Ishikawa (cell line): ENCODE data around the gene S100A7.

Experiments
- CEBPB ChIP-seq: IDR thresholded peaks from 2 replicates; pipeline ENCODE4 v1.6.1; 2012
- CREB1 ChIP-seq: IDR thresholded peaks from 2 replicates; pipeline ENCODE4 v1.6.1; 2012; ENCODE audit warnings: low read depth
- EGR1 ChIP-seq: IDR thresholded peaks from 2 replicates; pipeline ENCODE4 v1.6.1; 2012
- EP300 ChIP-seq: IDR thresholded peaks from 2 replicates; pipeline ENCODE4 v1.6.1; 2012; ENCODE audit warnings: borderline replicate concordance
- FOXM1 ChIP-seq: IDR thresholded peaks from 2 replicates; pipeline ENCODE4 v1.6.1; 2012; ENCODE audit warnings: low read depth, borderline replicate concordance
- MAX ChIP-seq: IDR thresholded peaks from 2 replicates; pipeline ENCODE4 v1.6.1; 2012
- NFIC ChIP-seq: IDR thresholded peaks from 2 replicates; pipeline ENCODE4 v1.6.1; 2012
- RAD21 ChIP-seq: IDR thresholded peaks from 2 replicates; pipeline ENCODE4 v1.6.1; 2012; ENCODE audit warnings: low read depth
- REST ChIP-seq: IDR thresholded peaks from 2 replicates; pipeline ENCODE4 v1.6.1; 2012; ENCODE audit warnings: low read depth, mild to moderate bottlenecking
- TAF1 ChIP-seq: IDR thresholded peaks from 2 replicates; pipeline ENCODE4 v1.6.1; 2012; ENCODE audit warnings: low read depth, mild to moderate bottlenecking
- TCF12 ChIP-seq: IDR thresholded peaks from 2 replicates; pipeline ENCODE4 v1.6.1; 2012; ENCODE audit warnings: low read depth
- TEAD4 ChIP-seq: IDR thresholded peaks from 2 replicates; pipeline ENCODE4 v1.6.1; 2012
- USF1 ChIP-seq: IDR thresholded peaks from 2 replicates; pipeline ENCODE4 v1.6.1; 2012
- YY1 ChIP-seq: IDR thresholded peaks from 2 replicates; pipeline ENCODE4 v1.6.1; 2012; ENCODE audit warnings: low read depth
- ZBTB7A ChIP-seq: IDR thresholded peaks from 2 replicates; pipeline ENCODE4 v1.6.1; 2012; ENCODE audit warnings: low read depth

S100A7 gene

GRCh38 chr1:153487707-153488106, 27.3 kb upstream of the S100A7 start:
- no peak for TF ChIP-seq NFIC
- TF ChIP-seq ZBTB7A = no peak
- TF ChIP-seq FOXM1 = no peak
- TF ChIP-seq EGR1 = no peak
- TF ChIP-seq TAF1 = no peak
- TF ChIP-seq YY1 = no peak
- no peak for TF ChIP-seq RAD21
- no peak for TF ChIP-seq TEAD4
- TF ChIP-seq TCF12 = no peak

GRCh38 chr1:153485863-153486262, 25.4 kb upstream of the S100A7 start:
- TF ChIP-seq TAF1 = no peak
- TF ChIP-seq RAD21 = no peak
- TF ChIP-seq YY1 = no peak
- TF ChIP-seq TEAD4 = no peak
- no peak for TF ChIP-seq CEBPB
- TF ChIP-seq FOXM1 = no peak
- no peak for TF ChIP-seq EGR1

GRCh38 chr1:153483776-153484175, 23.3 kb upstream of the S100A7 start:
- TF ChIP-seq EP300 (no peak), REST (no peak), FOXM1 (no peak), USF1 (no peak), RAD21 (no peak), NFIC (no peak), CEBPB (no peak), TCF12 (no peak), TAF1 (no peak), CREB1 (no peak), EGR1 (no peak), YY1 (no peak)

- no peak for TF ChIP-seq YY1
Observed at GRCh38 chr1:153481124-153481523, 20.7 kb upstream of the S100A7 start.

GRCh38 chr1:153478692-153479618, 18.5 kb upstream of the S100A7 start:
- TF ChIP-seq NFIC = no peak
- no peak for TF ChIP-seq EP300
- no peak for TF ChIP-seq TCF12
- no peak for TF ChIP-seq CEBPB
- TF ChIP-seq MAX = no peak
- TF ChIP-seq USF1 = no peak
- no peak for TF ChIP-seq FOXM1
- no peak for TF ChIP-seq TAF1
- TF ChIP-seq EGR1 = no peak
- TF ChIP-seq YY1 = no peak
- no peak for TF ChIP-seq CREB1
- TF ChIP-seq TEAD4 = no peak
- no peak for TF ChIP-seq REST
- TF ChIP-seq ZBTB7A = no peak
- no peak for TF ChIP-seq RAD21

- no peak for TF ChIP-seq NFIC
- TF ChIP-seq CEBPB = no peak
- no peak for TF ChIP-seq RAD21
- TF ChIP-seq YY1 = no peak
- TF ChIP-seq REST = no peak
- no peak for TF ChIP-seq MAX
- TF ChIP-seq EP300 = no peak
- TF ChIP-seq FOXM1 = no peak
- no peak for TF ChIP-seq USF1
- no peak for TF ChIP-seq TCF12
Observed at GRCh38 chr1:153478047-153478691, 17.7 kb upstream of the S100A7 start.
